Measurements from ENCODE around the gene DAB2. TPM values are rescaled to one million over a fixed set of nuclear protein-coding genes. Genes with fewer than 3 reads are reported as not detected.

The DAB2 gene
- total and polyA plus RNA-seq, 2 of the 8 experiments (the other 6 are each of a cell fraction or from before 2014, with no cell fraction given), result 2.6 to 4.9 TPM

GRCh38 chr5:39437467-39437866 is 12.7 kb upstream of the DAB2 start (continued):
- TF ChIP-seq RAD21 (IDR thresholded peaks at IDR 0.05 in 1 of 2, conservative IDR thresholded peaks at IDR 0.05 in 1 of 2; ENCODE audit: low read depth in 2 of 2, low read length in 2 of 2) (no peak), CTBP2 (IDR thresholded peaks at IDR 0.05; ENCODE audit: borderline replicate concordance, insufficient read depth, insufficient read length, low read length) (no peak), GABPA (IDR thresholded peaks at IDR 0.05; ENCODE audit: borderline replicate concordance, insufficient read depth, low read length) (no peak)
